ENCODE data around the gene PRKG2. TPM values are rescaled to one million over a fixed set of nuclear protein-coding genes. Genes with fewer than 3 reads are reported as not detected.

The PRKG2 gene
- polyA plus RNA-seq, 1 donor (not counting 4 experiments of a cell fraction or from before 2014, with no cell fraction given) = 0.68 TPM

DNA sequence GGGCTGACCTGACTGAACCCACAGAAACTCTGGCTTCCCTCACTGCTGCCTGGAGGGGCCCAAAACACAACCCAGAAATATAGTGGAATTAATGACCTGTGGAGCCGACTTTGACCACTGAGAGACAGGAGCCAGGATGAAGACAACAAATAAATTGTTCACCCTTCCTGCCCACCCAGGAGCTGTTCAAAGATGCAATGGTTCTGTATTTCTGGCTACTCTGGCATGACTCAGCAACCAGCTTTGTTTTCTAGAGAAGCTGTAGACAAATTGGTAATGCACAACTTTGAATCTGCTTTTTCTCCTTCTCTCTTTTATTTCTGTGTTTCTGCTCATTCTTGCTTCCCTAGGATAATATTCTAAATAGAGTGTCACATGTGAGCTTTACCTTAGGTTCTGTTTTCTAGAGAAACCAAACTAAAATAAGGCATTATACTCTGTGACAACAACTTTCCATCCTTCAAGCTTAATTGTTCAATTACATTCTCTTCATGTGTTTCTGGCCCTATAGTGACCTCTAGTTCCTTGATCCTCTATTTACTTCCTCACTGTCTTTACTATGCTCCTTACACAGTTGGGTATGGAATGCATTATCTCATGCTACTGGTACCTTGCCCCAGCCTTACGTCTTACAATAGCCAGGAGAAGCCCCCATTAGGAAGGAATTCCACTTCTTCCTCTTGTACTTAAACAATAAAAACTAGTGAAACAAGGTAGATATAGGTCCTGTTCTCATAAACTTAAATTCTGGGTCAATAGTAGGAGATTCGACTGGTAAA, 6.5 kb upstream of the PRKG2 start:
- FAIRE-seq = no peak

GRCh38 chr4:81220271-81220670, 5.2 kb upstream of the PRKG2 start:
- no peak overlapping the region for H2AFZ ChIP-seq (ENCODE audit: control insufficient read depth, low read length)
- no peak overlapping the region for H3K9ac ChIP-seq (ENCODE audit: control insufficient read depth, extremely low read depth, insufficient read depth, low read length)
- H4K20me1 ChIP-seq (ENCODE audit: control insufficient read depth, extremely low read depth, insufficient read depth, low read length) = no peaks in the 10 kb centered on the region
- H3K27ac ChIP-seq (ENCODE audit: control insufficient read depth, insufficient read depth, low read length) = no peak overlapping the region
- no peaks in the 10 kb centered on the region for H3K36me3 ChIP-seq (ENCODE audit: control insufficient read depth in 2 of 2, extremely low read depth in 1 of 2, insufficient read depth in 2 of 2, low read length in 2 of 2)
- no peak overlapping the region for H3K4me3 ChIP-seq (ENCODE audit: control insufficient read depth in 2 of 3, extremely low read depth in 1 of 3, insufficient read depth in 2 of 3, low read depth in 1 of 3, low read length in 3 of 3)
- peaks cover 8% of the 10 kb centered on the region for H3K27me3 ChIP-seq (ENCODE audit: control insufficient read depth, extremely low read depth, insufficient read depth, low read length)
- no peak for TF ChIP-seq EZH2 (IDR thresholded peaks at IDR 0.05; ENCODE audit: low read length)
- no peak for TF ChIP-seq CTCF (optimal IDR thresholded peaks at IDR 0.05 in 1 of 3, IDR thresholded peaks at IDR 0.05 in 1 of 3, conservative IDR thresholded peaks at IDR 0.05 in 1 of 3; ENCODE audit: extremely low read depth in 1 of 3, insufficient read depth in 2 of 3, low read length in 3 of 3)
- H3K79me2 ChIP-seq (ENCODE audit: control insufficient read depth, insufficient read depth, low read length) = no peaks in the 10 kb centered on the region
- no peaks in the 10 kb centered on the region for H3K9me1 ChIP-seq (ENCODE audit: control insufficient read depth, extremely low read depth, insufficient read depth, low read length)
- dilution Hi-C loops (cut with MboI; ENCODE audit: extremely low pct_ligation_motif_present, low sequenced_read_pairs) = no loop called here
- FAIRE-seq = no peak
- H3K4me1 ChIP-seq (ENCODE audit: control insufficient read depth, extremely low read depth, insufficient read depth, low read length) = no peaks in the 10 kb centered on the region
- DNase-seq (ENCODE audit: low read depth, low spot score) = no peak
- H3K9me3 ChIP-seq (ENCODE audit: control insufficient read depth, low read depth, low read length) = no peaks in the 10 kb centered on the region
- no peak overlapping the region for H3K4me2 ChIP-seq (ENCODE audit: control insufficient read depth, extremely low read depth, insufficient read depth, low read depth, low read length)

More for the DNA sequence above, 6.5 kb upstream of the PRKG2 start:
- no peaks in the 10 kb centered on the region for H3K9me3 ChIP-seq (ENCODE audit: control insufficient read depth, low read depth, low read length)
- no peaks in the 10 kb centered on the region for H3K27me3 ChIP-seq (ENCODE audit: control insufficient read depth, extremely low read depth, insufficient read depth, low read length)
- no peak overlapping the region for H2AFZ ChIP-seq (ENCODE audit: control insufficient read depth, low read length)
- H3K79me2 ChIP-seq (ENCODE audit: control insufficient read depth, insufficient read depth, low read length) = no peaks in the 10 kb centered on the region
- no peaks in the 10 kb centered on the region for H3K36me3 ChIP-seq (ENCODE audit: control insufficient read depth in 2 of 2, extremely low read depth in 1 of 2, insufficient read depth in 2 of 2, low read length in 2 of 2)
- no peak for DNase-seq (ENCODE audit: low read depth, low spot score)
- dilution Hi-C loops (cut with MboI; ENCODE audit: extremely low pct_ligation_motif_present, low sequenced_read_pairs) = no loop called here
- no peak overlapping the region for H3K4me3 ChIP-seq (ENCODE audit: control insufficient read depth in 2 of 3, extremely low read depth in 1 of 3, insufficient read depth in 2 of 3, low read depth in 1 of 3, low read length in 3 of 3)
- H3K4me2 ChIP-seq (ENCODE audit: control insufficient read depth, extremely low read depth, insufficient read depth, low read depth, low read length) = no peak overlapping the region
- no peak overlapping the region for H3K9ac ChIP-seq (ENCODE audit: control insufficient read depth, extremely low read depth, insufficient read depth, low read length)
- H4K20me1 ChIP-seq (ENCODE audit: control insufficient read depth, extremely low read depth, insufficient read depth, low read length) = no peaks in the 10 kb centered on the region
- no peak overlapping the region for H3K27ac ChIP-seq (ENCODE audit: control insufficient read depth, insufficient read depth, low read length)
- H3K4me1 ChIP-seq (ENCODE audit: control insufficient read depth, extremely low read depth, insufficient read depth, low read length) = no peaks in the 10 kb centered on the region
- no peaks in the 10 kb centered on the region for H3K9me1 ChIP-seq (ENCODE audit: control insufficient read depth, extremely low read depth, insufficient read depth, low read length)
- TF ChIP-seq CTCF (optimal IDR thresholded peaks at IDR 0.05 in 1 of 3, IDR thresholded peaks at IDR 0.05 in 1 of 3, conservative IDR thresholded peaks at IDR 0.05 in 1 of 3; ENCODE audit: extremely low read depth in 1 of 3, insufficient read depth in 2 of 3, low read length in 3 of 3) (no peak), EZH2 (IDR thresholded peaks at IDR 0.05; ENCODE audit: low read length) (no peak)
